ENCODE results near the gene SLC38A6. TPM values are rescaled to one million over a fixed set of nuclear protein-coding genes. Genes with fewer than 3 reads are reported as not detected.

The SLC38A6 gene
- polyA plus RNA-seq, 1 donor from 2014 or later = 31.9 TPM

- TF ChIP-seq MXI1 (conservative IDR thresholded peaks at IDR 0.05; ENCODE audit: poor library complexity, severe bottlenecking) (no peak), EZH2 (IDR thresholded peaks at IDR 0.05; ENCODE audit: borderline replicate concordance, insufficient read depth, low read length, poor library complexity, severe bottlenecking) (no peak), POLR2AphosphoS5 (IDR thresholded peaks at IDR 0.05) (no peak), RAD21 (conservative IDR thresholded peaks at IDR 0.05) (no peak), CTCF (IDR thresholded peaks at IDR 0.05; ENCODE audit: poor library complexity, severe bottlenecking) (no peak), SMC3 (conservative IDR thresholded peaks at IDR 0.05; ENCODE audit: poor library complexity) (no peak), EP300 (conservative IDR thresholded peaks at IDR 0.05; ENCODE audit: poor library complexity, severe bottlenecking) (no peak), TAF1 (IDR thresholded peaks at IDR 0.05; ENCODE audit: low read depth) (no peak)
- TF ChIP-seq, protein P1, sequence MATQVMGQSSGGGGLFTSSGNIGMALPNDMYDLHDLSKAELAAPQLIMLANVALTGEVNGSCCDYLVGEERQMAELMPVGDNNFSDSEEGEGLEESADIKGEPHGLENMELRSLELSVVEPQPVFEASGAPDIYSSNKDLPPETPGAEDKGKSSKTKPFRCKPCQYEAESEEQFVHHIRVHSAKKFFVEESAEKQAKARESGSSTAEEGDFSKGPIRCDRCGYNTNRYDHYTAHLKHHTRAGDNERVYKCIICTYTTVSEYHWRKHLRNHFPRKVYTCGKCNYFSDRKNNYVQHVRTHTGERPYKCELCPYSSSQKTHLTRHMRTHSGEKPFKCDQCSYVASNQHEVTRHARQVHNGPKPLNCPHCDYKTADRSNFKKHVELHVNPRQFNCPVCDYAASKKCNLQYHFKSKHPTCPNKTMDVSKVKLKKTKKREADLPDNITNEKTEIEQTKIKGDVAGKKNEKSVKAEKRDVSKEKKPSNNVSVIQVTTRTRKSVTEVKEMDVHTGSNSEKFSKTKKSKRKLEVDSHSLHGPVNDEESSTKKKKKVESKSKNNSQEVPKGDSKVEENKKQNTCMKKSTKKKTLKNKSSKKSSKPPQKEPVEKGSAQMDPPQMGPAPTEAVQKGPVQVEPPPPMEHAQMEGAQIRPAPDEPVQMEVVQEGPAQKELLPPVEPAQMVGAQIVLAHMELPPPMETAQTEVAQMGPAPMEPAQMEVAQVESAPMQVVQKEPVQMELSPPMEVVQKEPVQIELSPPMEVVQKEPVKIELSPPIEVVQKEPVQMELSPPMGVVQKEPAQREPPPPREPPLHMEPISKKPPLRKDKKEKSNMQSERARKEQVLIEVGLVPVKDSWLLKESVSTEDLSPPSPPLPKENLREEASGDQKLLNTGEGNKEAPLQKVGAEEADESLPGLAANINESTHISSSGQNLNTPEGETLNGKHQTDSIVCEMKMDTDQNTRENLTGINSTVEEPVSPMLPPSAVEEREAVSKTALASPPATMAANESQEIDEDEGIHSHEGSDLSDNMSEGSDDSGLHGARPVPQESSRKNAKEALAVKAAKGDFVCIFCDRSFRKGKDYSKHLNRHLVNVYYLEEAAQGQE (IDR thresholded peaks at IDR 0.05; ENCODE audit: borderline replicate concordance) = no peak
- H3K27me3 ChIP-seq (ENCODE audit: insufficient read depth, low read depth, low read length) = no peaks in the 10 kb centered on the region
- H4K20me1 ChIP-seq (ENCODE audit: insufficient read depth) = no peaks in the 10 kb centered on the region
- H3K9me2 ChIP-seq (ENCODE audit: insufficient read depth, low read length) = no peaks in the 10 kb centered on the region
- H2AFZ ChIP-seq (ENCODE audit: low read depth, low read length) = no peak overlapping the region
- H3K9ac ChIP-seq (ENCODE audit: low read length) = no peak overlapping the region
- no peak overlapping the region for H3K4me2 ChIP-seq (ENCODE audit: low read length)
- H3K36me3 ChIP-seq (ENCODE audit: insufficient read depth, low read length) = no peaks in the 10 kb centered on the region
- no peak overlapping the region for H3K4me3 ChIP-seq (ENCODE audit: low read length)
- H3K27ac ChIP-seq (ENCODE audit: low read length) = no peak overlapping the region
- no peaks in the 10 kb centered on the region for H3K79me2 ChIP-seq (replicated peaks; ENCODE audit: insufficient read depth, low read length)
- H3F3A ChIP-seq (ENCODE audit: insufficient read depth, low read length, poor library complexity, severe bottlenecking) = no peaks in the 10 kb centered on the region
- H3K9me3 ChIP-seq (ENCODE audit: low read length) = no peaks in the 10 kb centered on the region
These were observed 38.5 kb downstream of the SLC38A6 start for GRCh38 chr14:61019537-61019936.

- no peaks in the 10 kb centered on the region for H3K36me3 ChIP-seq (ENCODE audit: insufficient read depth, low read length)
- no peaks in the 10 kb centered on the region for H3K9me3 ChIP-seq (ENCODE audit: low read length)
- H2AFZ ChIP-seq (ENCODE audit: low read depth, low read length) = no peak overlapping the region
- no peaks in the 10 kb centered on the region for H3K9me2 ChIP-seq (ENCODE audit: insufficient read depth, low read length)
- H3K27ac ChIP-seq (ENCODE audit: low read length) = no peak overlapping the region
- no peaks in the 10 kb centered on the region for H3K27me3 ChIP-seq (ENCODE audit: insufficient read depth, low read depth, low read length)
- H4K20me1 ChIP-seq (ENCODE audit: insufficient read depth) = no peaks in the 10 kb centered on the region
- TF ChIP-seq RAD21 (conservative IDR thresholded peaks at IDR 0.05) (peak; percentile 74), CTCF (IDR thresholded peaks at IDR 0.05; ENCODE audit: poor library complexity, severe bottlenecking) (peak; percentile 77), EZH2 (IDR thresholded peaks at IDR 0.05; ENCODE audit: borderline replicate concordance, insufficient read depth, low read length, poor library complexity, severe bottlenecking) (no peak), MXI1 (conservative IDR thresholded peaks at IDR 0.05; ENCODE audit: poor library complexity, severe bottlenecking) (no peak), SMC3 (conservative IDR thresholded peaks at IDR 0.05; ENCODE audit: poor library complexity) (peak; percentile 81), TAF1 (IDR thresholded peaks at IDR 0.05; ENCODE audit: low read depth) (no peak), EP300 (conservative IDR thresholded peaks at IDR 0.05; ENCODE audit: poor library complexity, severe bottlenecking) (no peak), POLR2AphosphoS5 (IDR thresholded peaks at IDR 0.05) (no peak)
- TF ChIP-seq, protein P1 (IDR thresholded peaks at IDR 0.05; ENCODE audit: borderline replicate concordance) = no peak
- H3K9ac ChIP-seq (ENCODE audit: low read length) = no peak overlapping the region
- H3F3A ChIP-seq (ENCODE audit: insufficient read depth, low read length, poor library complexity, severe bottlenecking) = no peaks in the 10 kb centered on the region
- no peak overlapping the region for H3K4me2 ChIP-seq (ENCODE audit: low read length)
- no peaks in the 10 kb centered on the region for H3K79me2 ChIP-seq (replicated peaks; ENCODE audit: insufficient read depth, low read length)
- H3K4me3 ChIP-seq (ENCODE audit: low read length) = no peak overlapping the region
These were observed 44.5 kb downstream of the SLC38A6 start for GRCh38 chr14:61025251-61026223.

Measured in neural cell (in vitro differentiated cells).